GM21825 (cell line): ENCODE data around the gene FBXO5.
"Not testable (repeated sequence)": the region's sequence is repeated elsewhere in the genome, so short reads cannot be mapped to it uniquely, and the experiment has no call there.

Experiments
- ATAC-seq: cut with Tn5 transposase; IDR thresholded peaks from one replicate; pipeline ENCODE4 v1.9.1; 2021; ENCODE audit warnings: mild to moderate bottlenecking, moderate library complexity; ENCODE audit not compliant: unreplicated experiment

Gene FBXO5

GRCh38 chr6:152993847-152994246, 11.0 kb upstream of the FBXO5 start:
- ATAC-seq = no peak

GRCh38 chr6:152993431-152993830, 10.6 kb upstream of the FBXO5 start:
- no peak for ATAC-seq

- ATAC-seq = no peak
Observed at GRCh38 chr6:152986978-152987377, 4.1 kb upstream of the FBXO5 start.

GRCh38 chr6:152985300-152985699, 2.5 kb upstream of the FBXO5 start:
- ATAC-seq = not testable (repeated sequence)

- ATAC-seq = peak; percentile 30
Observed at GRCh38 chr6:152984513-152984872, 1.7 kb upstream of the FBXO5 start.

GRCh38 chr6:152983637-152984512, 1.0 kb upstream of the FBXO5 start:
- ATAC-seq = peak; percentile 21

GRCh38 chr6:152981989-152982903, 595 bp downstream of the FBXO5 start:
- ATAC-seq = peak; percentile 0

GRCh38 chr6:152981219-152981618, 1.6 kb downstream of the FBXO5 start:
- ATAC-seq = no peak

GRCh38 chr6:152980656-152981055, 2.2 kb downstream of the FBXO5 start:
- no peak for ATAC-seq

- ATAC-seq = no peak
Observed at GRCh38 chr6:152979116-152979515, 3.7 kb downstream of the FBXO5 start.

GRCh38 chr6:152978058-152978457, 4.8 kb downstream of the FBXO5 start:
- ATAC-seq = no peak

GRCh38 chr6:152977556-152977955, 5.3 kb downstream of the FBXO5 start:
- ATAC-seq = no peak

GRCh38 chr6:152976749-152977148, 6.1 kb downstream of the FBXO5 start:
- ATAC-seq = no peak

GRCh38 chr6:152975204-152975915, 7.5 kb downstream of the FBXO5 start:
- ATAC-seq = peak; percentile 52

GRCh38 chr6:152973916-152974315, 8.9 kb downstream of the FBXO5 start:
- no peak for ATAC-seq

- ATAC-seq = no peak
Observed at GRCh38 chr6:152969688-152970418, 13.0 kb downstream of the FBXO5 start.

GRCh38 chr6:152966168-152966894, 16.5 kb downstream of the FBXO5 start:
- not testable (repeated sequence) for ATAC-seq

GRCh38 chr6:152959333-152959732, 23.5 kb downstream of the FBXO5 start:
- ATAC-seq = no peak

- ATAC-seq = no peak
Observed at GRCh38 chr6:152957796-152958195, 25.0 kb downstream of the FBXO5 start.

- no peak for ATAC-seq
Observed at GRCh38 chr6:152954443-152954842, 28.4 kb downstream of the FBXO5 start.
